NCI-H510A treated with DMSO at 0.1 percent for 48 hours (cell line): ENCODE results near the gene MSL3.

Source experiments
- DNase-seq: peaks from one replicate; lab custom pipeline; 2025; lab: John Stamatoyannopoulos, UW

MSL3 gene

GRCh38 chrX:11759172-11759460, 1.1 kb downstream of the MSL3 start:
- DNase-seq, result no peak

GRCh38 chrX:11759461-11760311, 1.6 kb downstream of the MSL3 start:
- peak; percentile 78 for DNase-seq

GRCh38 chrX:11760958-11761357, 2.9 kb downstream of the MSL3 start:
- no peak for DNase-seq

GRCh38 chrX:11764602-11765067, 6.6 kb downstream of the MSL3 start:
- no peak for DNase-seq

GRCh38 chrX:11765449-11765848, 7.4 kb downstream of the MSL3 start:
- DNase-seq, result no peak

- no peak for DNase-seq
These were observed 8.4 kb downstream of the MSL3 start for GRCh38 chrX:11766487-11766886.

GRCh38 chrX:11768039-11768438, 10.0 kb downstream of the MSL3 start:
- DNase-seq, result no peak

- peak; percentile 43 for DNase-seq
These were observed 12.3 kb downstream of the MSL3 start for GRCh38 chrX:11770320-11770719.

GRCh38 chrX:11778230-11778629, 20.2 kb downstream of the MSL3 start:
- no peak for DNase-seq

GRCh38 chrX:11781133-11781532, 23.1 kb downstream of the MSL3 start:
- no peak for DNase-seq

- DNase-seq, result no peak
These were observed 23.8 kb downstream of the MSL3 start for GRCh38 chrX:11781734-11782370.

GRCh38 chrX:11784543-11784942, 26.5 kb downstream of the MSL3 start:
- DNase-seq, result no peak

- DNase-seq, result no peak
These were observed 28.8 kb downstream of the MSL3 start for GRCh38 chrX:11786862-11787261.

GRCh38 chrX:11787564-11787963, 29.5 kb downstream of the MSL3 start:
- no peak for DNase-seq

- DNase-seq, result no peak
These were observed 31.8 kb downstream of the MSL3 start for GRCh38 chrX:11789809-11790208.

GRCh38 chrX:11791090-11791489, 33.1 kb downstream of the MSL3 start:
- DNase-seq, result no peak

- no peak for DNase-seq
These were observed 33.5 kb downstream of the MSL3 start for GRCh38 chrX:11791537-11791936.

- no peak for DNase-seq
These were observed 34.7 kb downstream of the MSL3 start for GRCh38 chrX:11792461-11793421.

- DNase-seq, result no peak
These were observed 35.7 kb downstream of the MSL3 start for GRCh38 chrX:11793734-11794133.

- no peak for DNase-seq
These were observed 55.3 kb downstream of the MSL3 start for GRCh38 chrX:11813341-11813740.
